Measurements from ENCODE around the gene DPP10.

DNA sequence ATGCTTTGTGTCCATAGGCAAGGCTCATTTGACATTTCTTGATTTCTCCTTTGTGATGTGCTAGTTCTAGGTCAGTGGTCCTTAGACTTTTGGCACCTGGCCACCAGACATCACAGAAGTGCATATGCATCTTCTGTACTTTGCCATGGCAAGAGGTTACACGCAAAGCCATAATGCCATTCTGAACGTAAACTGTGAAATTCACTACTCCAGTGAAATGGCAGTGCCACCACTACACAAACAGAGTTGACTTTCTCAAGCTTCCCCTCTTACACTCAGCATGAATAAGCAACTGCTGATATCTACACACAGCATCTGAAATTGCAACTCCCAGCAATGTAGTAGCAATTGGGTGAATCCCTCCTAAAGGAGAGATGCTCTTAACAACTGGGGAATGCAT, 729.3 kb downstream of the DPP10 start:
- TF ChIP-seq, protein P1, sequence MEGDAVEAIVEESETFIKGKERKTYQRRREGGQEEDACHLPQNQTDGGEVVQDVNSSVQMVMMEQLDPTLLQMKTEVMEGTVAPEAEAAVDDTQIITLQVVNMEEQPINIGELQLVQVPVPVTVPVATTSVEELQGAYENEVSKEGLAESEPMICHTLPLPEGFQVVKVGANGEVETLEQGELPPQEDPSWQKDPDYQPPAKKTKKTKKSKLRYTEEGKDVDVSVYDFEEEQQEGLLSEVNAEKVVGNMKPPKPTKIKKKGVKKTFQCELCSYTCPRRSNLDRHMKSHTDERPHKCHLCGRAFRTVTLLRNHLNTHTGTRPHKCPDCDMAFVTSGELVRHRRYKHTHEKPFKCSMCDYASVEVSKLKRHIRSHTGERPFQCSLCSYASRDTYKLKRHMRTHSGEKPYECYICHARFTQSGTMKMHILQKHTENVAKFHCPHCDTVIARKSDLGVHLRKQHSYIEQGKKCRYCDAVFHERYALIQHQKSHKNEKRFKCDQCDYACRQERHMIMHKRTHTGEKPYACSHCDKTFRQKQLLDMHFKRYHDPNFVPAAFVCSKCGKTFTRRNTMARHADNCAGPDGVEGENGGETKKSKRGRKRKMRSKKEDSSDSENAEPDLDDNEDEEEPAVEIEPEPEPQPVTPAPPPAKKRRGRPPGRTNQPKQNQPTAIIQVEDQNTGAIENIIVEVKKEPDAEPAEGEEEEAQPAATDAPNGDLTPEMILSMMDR (IDR thresholded peaks at IDR 0.05; ENCODE audit: low read length), result no peak
- TF ChIP-seq EZH2 (IDR thresholded peaks at IDR 0.05; ENCODE audit: borderline replicate concordance, low read length), result no peak

All from OCI-LY1 (cell line).